H1 (cell line): Measurements from ENCODE around the gene MARCHF3.

ENCODE experiments used
- ASH2L ChIP-seq: fragments of 200-600, 300-600 bp; sonication (generic); IDR thresholded peaks from one replicate; pipeline ENCODE4 v1.7.1; 2017; ENCODE audit warnings: low read length
- CHD1 ChIP-seq: IDR thresholded peaks from 2 replicates; pipeline ENCODE4 v1.6.1; 2012; ENCODE audit warnings: low read depth, low read length, improper control_type of control experiment
- GABPA ChIP-seq: IDR thresholded peaks from 2 replicates; pipeline ENCODE4 v1.6.1; 2011; ENCODE audit warnings: mild to moderate bottlenecking, low read length, moderate library complexity, borderline replicate concordance; ENCODE audit not compliant: insufficient read depth
- HDAC6 ChIP-seq: IDR thresholded peaks from one replicate; pipeline ENCODE4 v1.7.1; 2012; ENCODE audit warnings: low read depth, mild to moderate bottlenecking, inconsistent platforms, low read length, moderate library complexity
- JUND ChIP-seq: IDR thresholded peaks from 2 replicates; pipeline ENCODE4 v1.6.1; 2011; ENCODE audit warnings: mild to moderate bottlenecking, improper control_type of control experiment, low read length
- RAD21 ChIP-seq, 2 experiments: IDR thresholded peaks in 1 of 2; conservative IDR thresholded peaks in 1 of 2; 2 replicates each; pipeline ENCODE4 v1.6.1; 2011; ENCODE audit warnings: low read depth in 2 of 2, low read length in 2 of 2, improper control_type of control experiment in 1 of 2, inconsistent platforms in 1 of 2, mild to moderate bottlenecking in 1 of 2, moderate library complexity in 1 of 2
- RFX5 ChIP-seq: IDR thresholded peaks from 2 replicates; pipeline ENCODE4 v1.6.1; 2011; ENCODE audit warnings: low read depth, low read length, improper control_type of control experiment, borderline replicate concordance
- SAP30 ChIP-seq: fragments of 300-600 bp; sonication (generic); IDR thresholded peaks from 2 replicates; pipeline ENCODE4 v1.7.1; 2012; ENCODE audit warnings: low read length, moderate library complexity, mild to moderate bottlenecking, inconsistent platforms; ENCODE audit not compliant: insufficient read depth, insufficient replicate concordance
- TCF12 ChIP-seq: IDR thresholded peaks from 2 replicates; pipeline ENCODE4 v1.6.1; 2011; ENCODE audit warnings: low read depth, mild to moderate bottlenecking, low read length
- TF ChIP-seq, protein P1 (sequence below): IDR thresholded peaks from 2 replicates; pipeline ENCODE4 v1.6.1; 2012; ENCODE audit warnings: inconsistent platforms
- TF ChIP-seq, protein P2 (sequence below), 3 experiments: IDR thresholded peaks; 1 replicate in 2 of 3; 2 replicates in 1 of 3; pipeline versions ENCODE4 v1.5.1 to v1.6.1; 2011; ENCODE audit warnings: low read length in 3 of 3, mild to moderate bottlenecking in 3 of 3, inconsistent platforms in 2 of 3, low read depth in 1 of 3, moderate library complexity in 1 of 3; ENCODE audit not compliant: insufficient read depth in 1 of 3; ENCODE audit errors: control extremely low read depth in 1 of 3

DNA sequence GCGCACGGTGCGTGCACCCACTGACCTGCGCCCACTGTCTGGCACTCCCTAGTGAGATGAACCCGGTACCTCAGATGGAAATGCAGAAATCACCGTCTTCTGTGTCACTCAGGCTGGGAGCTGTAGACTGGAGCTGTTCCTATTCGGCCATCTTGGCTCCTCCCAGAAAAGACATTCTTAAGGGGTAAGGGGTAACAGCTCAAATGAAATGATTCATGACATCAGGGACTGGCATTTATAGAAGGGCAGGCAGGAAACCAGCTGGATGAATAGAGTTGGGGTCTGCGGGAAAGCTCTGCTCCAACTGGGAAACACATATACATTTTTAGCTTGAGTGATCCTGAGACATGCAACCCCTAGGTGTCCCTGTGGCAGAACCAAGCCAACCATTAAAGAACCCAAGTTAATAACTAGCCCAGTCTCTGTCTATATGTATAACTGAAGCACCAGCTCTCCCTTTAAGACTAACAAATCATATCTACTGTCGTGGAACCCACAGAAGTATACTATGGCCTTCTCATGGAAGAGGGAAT lies 134.1 kb downstream of the MARCHF3 start:
- TF ChIP-seq, protein P1, sequence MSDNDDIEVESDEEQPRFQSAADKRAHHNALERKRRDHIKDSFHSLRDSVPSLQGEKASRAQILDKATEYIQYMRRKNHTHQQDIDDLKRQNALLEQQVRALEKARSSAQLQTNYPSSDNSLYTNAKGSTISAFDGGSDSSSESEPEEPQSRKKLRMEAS = no peak
- TF ChIP-seq GABPA = no peak
- TF ChIP-seq SAP30 = no peak
- no peak for TF ChIP-seq ASH2L
- TF ChIP-seq RAD21 (IDR thresholded peaks at IDR 0.05 in 1 of 2, conservative IDR thresholded peaks at IDR 0.05 in 1 of 2; ENCODE audit: low read depth in 2 of 2, low read length in 2 of 2) = no peak
- no peak for TF ChIP-seq JUND
- TF ChIP-seq, protein P2, sequence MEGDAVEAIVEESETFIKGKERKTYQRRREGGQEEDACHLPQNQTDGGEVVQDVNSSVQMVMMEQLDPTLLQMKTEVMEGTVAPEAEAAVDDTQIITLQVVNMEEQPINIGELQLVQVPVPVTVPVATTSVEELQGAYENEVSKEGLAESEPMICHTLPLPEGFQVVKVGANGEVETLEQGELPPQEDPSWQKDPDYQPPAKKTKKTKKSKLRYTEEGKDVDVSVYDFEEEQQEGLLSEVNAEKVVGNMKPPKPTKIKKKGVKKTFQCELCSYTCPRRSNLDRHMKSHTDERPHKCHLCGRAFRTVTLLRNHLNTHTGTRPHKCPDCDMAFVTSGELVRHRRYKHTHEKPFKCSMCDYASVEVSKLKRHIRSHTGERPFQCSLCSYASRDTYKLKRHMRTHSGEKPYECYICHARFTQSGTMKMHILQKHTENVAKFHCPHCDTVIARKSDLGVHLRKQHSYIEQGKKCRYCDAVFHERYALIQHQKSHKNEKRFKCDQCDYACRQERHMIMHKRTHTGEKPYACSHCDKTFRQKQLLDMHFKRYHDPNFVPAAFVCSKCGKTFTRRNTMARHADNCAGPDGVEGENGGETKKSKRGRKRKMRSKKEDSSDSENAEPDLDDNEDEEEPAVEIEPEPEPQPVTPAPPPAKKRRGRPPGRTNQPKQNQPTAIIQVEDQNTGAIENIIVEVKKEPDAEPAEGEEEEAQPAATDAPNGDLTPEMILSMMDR (IDR thresholded peaks at IDR 0.05; ENCODE audit: control extremely low read depth in 1 of 3, insufficient read depth in 1 of 3, low read depth in 1 of 3, low read length in 3 of 3) = no peak
- TF ChIP-seq TCF12 = no peak
- no peak for TF ChIP-seq CHD1
- no peak for TF ChIP-seq HDAC6
- TF ChIP-seq RFX5 = no peak
